Sigmoid colon (tissue), 4 donors: ENCODE data around the gene DRGX.

Experiments
- CTCF ChIP-seq, 4 experiments: fragments of 450-650 bp in 3 of 4; fragments of 200-600 bp in 1 of 4; IDR thresholded peaks; one replicate each; pipeline ENCODE4 v1.5.1; 2016 to 2019; ENCODE audit warnings: antibody characterized with exemption in 4 of 4, mild to moderate bottlenecking in 3 of 4, moderate library complexity in 2 of 4
- EP300 ChIP-seq, 4 donors: sonication (generic); formaldehyde crosslinking; IDR thresholded peaks; one replicate each; pipeline ENCODE4 v1.6.1; 2017; ENCODE audit warnings: antibody characterized with exemption in 4 of 4
- POLR2A ChIP-seq, 2 donors: fragments of 450-650 bp; IDR thresholded peaks; one replicate each; pipeline ENCODE4 v1.6.1; 2016; ENCODE audit warnings: antibody characterized with exemption in 2 of 2, mild to moderate bottlenecking in 2 of 2, moderate library complexity in 2 of 2
- POLR2AphosphoS5 ChIP-seq, 4 donors: sonication (generic); formaldehyde crosslinking; IDR thresholded peaks; one replicate each; pipeline ENCODE4 v1.6.1; 2017; ENCODE audit warnings: antibody characterized with exemption in 4 of 4

- TF ChIP-seq CTCF (IDR thresholded peaks at IDR 0.05) (no peak), POLR2A (IDR thresholded peaks at IDR 0.05) (no peak), POLR2AphosphoS5 (IDR thresholded peaks at IDR 0.05) (no peak), EP300 (IDR thresholded peaks at IDR 0.05) (no peak)
Measured at GRCh38 chr10:49400365-49400764, 4.5 kb upstream of the DRGX start.
